Spleen (tissue), 7 donors: Measurements from ENCODE around the gene PTPRN2.

ENCODE experiments used
- CTCF ChIP-seq, 11 experiments: fragments of 200-600 bp in 7 of 11; fragments of 450-650 bp in 4 of 11; sonication (generic) in 4 of 11; IDR thresholded peaks in 8 of 11; conservative IDR thresholded peaks in 3 of 11; 1 replicate in 7 of 11; 2 replicates in 4 of 11; pipeline versions ENCODE4 v1.4.0 to v1.8.0; 2016 to 2021; ENCODE audit warnings: antibody characterized with exemption in 11 of 11, inconsistent platforms in 4 of 11, mild to moderate bottlenecking in 1 of 11
- POLR2A ChIP-seq, 3 donors: fragments of 450-650 bp; IDR thresholded peaks; one replicate each; pipeline ENCODE4 v1.5.1; 2017; ENCODE audit warnings: antibody characterized with exemption in 3 of 3, mild to moderate bottlenecking in 1 of 3
- donor health status: DM: no; HTN: no; CAD: no; lungs with moderate emphysema.
- donor health status: DM: no; HTN: no; CAD: no.
- donor health status: DM: no; HTN: no; CAD: no.

- TF ChIP-seq CTCF (IDR thresholded peaks at IDR 0.05 in 8 of 11, conservative IDR thresholded peaks at IDR 0.05 in 3 of 11), result no peak
- TF ChIP-seq POLR2A (IDR thresholded peaks at IDR 0.05), result no peak
These were observed 559.2 kb downstream of the PTPRN2 start for GRCh38 chr7:158028290-158028941.
